OCI-LY7 (cell line): ENCODE data around the gene ARRDC2.

Source experiments
- EZH2phosphoT487 ChIP-seq: fragments of 200-600 bp; sonication (generic); IDR thresholded peaks from 2 replicates; pipeline ENCODE4 v1.6.1; 2018; ENCODE audit warnings: low read depth, borderline replicate concordance, mild to moderate bottlenecking, mixed run types, antibody characterized with exemption, low read length, moderate library complexity, mixed read lengths
- TF ChIP-seq, protein P1 (sequence below): fragments of 200-600 bp; sonication (generic); conservative IDR thresholded peaks from 2 replicates; pipeline ENCODE4 v1.5.1; 2014; ENCODE audit warnings: mild to moderate bottlenecking, antibody characterized with exemption, low read length, moderate library complexity, mixed read lengths

DNA sequence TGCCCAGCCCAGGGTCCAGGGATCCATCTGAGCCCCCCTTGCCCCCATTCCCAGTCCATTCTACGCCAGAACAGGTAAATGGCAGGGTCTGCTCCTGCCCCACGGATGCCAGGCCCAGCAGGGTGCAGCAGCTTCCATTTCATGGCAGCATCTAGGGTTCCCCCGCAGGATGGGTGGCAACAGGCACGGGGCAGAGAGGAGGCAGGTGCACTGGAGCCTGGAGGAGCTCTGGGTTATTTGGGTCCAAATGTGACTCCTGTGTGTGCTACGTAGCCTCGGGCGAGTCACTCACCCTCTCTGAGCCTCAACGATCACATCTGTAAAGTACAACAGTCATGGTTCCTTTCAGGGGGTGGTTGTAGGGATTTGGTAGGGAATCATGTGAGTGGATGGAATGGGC is 51.3 kb downstream of the ARRDC2 start:
- no peak for TF ChIP-seq EZH2phosphoT487
- TF ChIP-seq, protein P1, sequence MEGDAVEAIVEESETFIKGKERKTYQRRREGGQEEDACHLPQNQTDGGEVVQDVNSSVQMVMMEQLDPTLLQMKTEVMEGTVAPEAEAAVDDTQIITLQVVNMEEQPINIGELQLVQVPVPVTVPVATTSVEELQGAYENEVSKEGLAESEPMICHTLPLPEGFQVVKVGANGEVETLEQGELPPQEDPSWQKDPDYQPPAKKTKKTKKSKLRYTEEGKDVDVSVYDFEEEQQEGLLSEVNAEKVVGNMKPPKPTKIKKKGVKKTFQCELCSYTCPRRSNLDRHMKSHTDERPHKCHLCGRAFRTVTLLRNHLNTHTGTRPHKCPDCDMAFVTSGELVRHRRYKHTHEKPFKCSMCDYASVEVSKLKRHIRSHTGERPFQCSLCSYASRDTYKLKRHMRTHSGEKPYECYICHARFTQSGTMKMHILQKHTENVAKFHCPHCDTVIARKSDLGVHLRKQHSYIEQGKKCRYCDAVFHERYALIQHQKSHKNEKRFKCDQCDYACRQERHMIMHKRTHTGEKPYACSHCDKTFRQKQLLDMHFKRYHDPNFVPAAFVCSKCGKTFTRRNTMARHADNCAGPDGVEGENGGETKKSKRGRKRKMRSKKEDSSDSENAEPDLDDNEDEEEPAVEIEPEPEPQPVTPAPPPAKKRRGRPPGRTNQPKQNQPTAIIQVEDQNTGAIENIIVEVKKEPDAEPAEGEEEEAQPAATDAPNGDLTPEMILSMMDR = 0 out of 2 replicates have a peak, but pooled peaks have one; percentile 14
